ENCODE measurements around the gene ZNF783.

Gene ZNF783

DNA sequence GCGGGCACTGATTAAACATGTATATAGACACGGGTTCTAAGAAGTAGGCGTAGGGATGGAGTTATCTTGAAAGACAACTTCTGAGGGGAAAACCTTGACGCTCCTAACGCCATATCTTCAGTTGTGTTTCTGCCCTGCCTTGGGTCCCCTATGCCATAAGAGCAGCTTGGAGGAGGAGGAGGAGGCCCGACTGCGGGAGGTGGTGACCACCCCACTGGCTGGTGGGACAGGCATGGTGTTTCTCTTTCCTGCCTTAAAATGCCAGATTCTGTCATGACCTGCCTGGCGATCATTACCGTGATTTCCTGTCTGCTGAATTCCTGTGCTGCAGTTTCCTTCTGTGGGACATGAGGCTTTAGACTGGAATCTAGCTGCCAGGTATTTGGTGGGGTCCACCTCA lies 15.9 kb downstream of the ZNF783 start:
- DNase-seq (ENCODE audit: low spot score), result no peak
- TF ChIP-seq, protein P1, sequence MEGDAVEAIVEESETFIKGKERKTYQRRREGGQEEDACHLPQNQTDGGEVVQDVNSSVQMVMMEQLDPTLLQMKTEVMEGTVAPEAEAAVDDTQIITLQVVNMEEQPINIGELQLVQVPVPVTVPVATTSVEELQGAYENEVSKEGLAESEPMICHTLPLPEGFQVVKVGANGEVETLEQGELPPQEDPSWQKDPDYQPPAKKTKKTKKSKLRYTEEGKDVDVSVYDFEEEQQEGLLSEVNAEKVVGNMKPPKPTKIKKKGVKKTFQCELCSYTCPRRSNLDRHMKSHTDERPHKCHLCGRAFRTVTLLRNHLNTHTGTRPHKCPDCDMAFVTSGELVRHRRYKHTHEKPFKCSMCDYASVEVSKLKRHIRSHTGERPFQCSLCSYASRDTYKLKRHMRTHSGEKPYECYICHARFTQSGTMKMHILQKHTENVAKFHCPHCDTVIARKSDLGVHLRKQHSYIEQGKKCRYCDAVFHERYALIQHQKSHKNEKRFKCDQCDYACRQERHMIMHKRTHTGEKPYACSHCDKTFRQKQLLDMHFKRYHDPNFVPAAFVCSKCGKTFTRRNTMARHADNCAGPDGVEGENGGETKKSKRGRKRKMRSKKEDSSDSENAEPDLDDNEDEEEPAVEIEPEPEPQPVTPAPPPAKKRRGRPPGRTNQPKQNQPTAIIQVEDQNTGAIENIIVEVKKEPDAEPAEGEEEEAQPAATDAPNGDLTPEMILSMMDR (IDR thresholded peaks at IDR 0.05; ENCODE audit: extremely low read depth, missing control alignments), result no peak

DNA sequence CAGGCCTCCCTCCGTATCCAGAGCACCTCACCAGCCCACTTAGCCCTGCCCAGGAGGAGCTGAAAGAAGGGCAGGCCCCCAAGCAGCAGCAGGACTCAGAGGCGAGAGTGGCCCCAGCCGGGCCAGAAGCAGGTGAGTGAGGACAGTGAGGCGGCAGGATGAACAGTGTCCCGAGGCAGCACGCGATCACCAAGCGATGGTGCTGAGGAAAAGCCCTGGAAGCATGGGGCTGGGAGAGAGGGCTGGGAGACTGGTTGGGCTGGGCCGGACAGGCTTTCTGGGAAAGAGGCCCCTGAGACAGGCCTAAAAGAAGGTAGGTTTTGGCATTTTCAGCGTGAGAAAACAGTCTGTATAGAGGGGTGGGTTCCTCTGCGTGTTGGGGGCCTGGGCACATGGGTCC lies 16.4 kb downstream of the ZNF783 start:
- DNase-seq (ENCODE audit: low spot score), result no peak
- TF ChIP-seq, protein P1 (IDR thresholded peaks at IDR 0.05; ENCODE audit: extremely low read depth, missing control alignments), result no peak

DNA sequence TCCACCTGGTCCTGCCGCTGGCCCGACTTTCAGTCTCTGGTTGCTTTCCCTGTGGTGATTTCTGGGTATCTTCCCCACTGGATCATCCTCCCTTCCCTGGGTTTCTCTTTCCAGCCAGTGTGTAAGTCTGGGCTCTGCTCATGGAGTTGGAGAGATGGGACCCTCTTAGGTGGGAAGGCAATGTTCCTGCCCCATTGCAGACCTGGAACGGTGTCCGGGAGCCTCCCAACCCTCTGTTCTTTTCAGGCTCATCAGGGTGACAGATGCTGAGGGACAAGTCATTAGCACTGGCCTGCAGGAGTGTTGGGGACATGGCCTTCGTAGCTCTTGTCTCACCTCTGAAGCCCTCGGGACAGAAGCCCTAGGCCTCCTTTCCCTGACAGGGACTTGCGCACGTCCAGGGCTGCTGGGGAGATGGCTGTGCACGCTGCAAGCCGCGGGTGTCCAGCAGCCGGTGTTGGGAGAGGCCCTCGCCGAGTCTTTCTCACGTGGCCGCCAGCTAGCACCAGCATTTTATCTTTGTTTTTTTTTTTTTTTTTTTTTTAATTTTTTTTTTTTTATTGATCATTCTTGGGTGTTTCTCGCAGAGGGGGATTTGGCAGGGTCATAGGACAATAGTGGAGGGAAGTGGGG lies 17.2 kb downstream of the ZNF783 start:
- TF ChIP-seq, protein P1 (IDR thresholded peaks at IDR 0.05; ENCODE audit: extremely low read depth, missing control alignments), result no peak
- no peak for DNase-seq (ENCODE audit: low spot score)

DNA sequence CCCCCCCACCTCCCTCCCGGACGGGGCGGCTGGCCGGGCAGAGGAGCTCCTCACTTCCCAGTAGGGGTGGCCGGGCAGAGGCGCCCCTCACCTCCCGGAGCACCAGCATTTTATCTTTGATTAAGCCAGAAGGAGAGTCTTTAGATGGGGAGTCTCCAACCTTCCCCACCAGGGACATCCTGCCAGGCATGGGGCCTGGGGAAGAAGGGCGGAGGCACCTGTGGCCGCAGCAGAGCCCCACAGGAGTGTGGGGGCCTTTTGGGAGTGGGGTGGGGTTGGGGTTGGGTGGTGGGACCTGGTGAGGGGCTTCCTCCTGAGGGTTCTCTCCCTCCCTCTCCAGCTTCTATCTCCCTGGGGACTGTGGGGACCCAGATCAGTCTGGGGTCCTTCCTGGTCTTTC lies 18.2 kb downstream of the ZNF783 start:
- TF ChIP-seq, protein P1 (IDR thresholded peaks at IDR 0.05; ENCODE audit: extremely low read depth, missing control alignments), result no peak
- no peak for DNase-seq (ENCODE audit: low spot score)

DNA sequence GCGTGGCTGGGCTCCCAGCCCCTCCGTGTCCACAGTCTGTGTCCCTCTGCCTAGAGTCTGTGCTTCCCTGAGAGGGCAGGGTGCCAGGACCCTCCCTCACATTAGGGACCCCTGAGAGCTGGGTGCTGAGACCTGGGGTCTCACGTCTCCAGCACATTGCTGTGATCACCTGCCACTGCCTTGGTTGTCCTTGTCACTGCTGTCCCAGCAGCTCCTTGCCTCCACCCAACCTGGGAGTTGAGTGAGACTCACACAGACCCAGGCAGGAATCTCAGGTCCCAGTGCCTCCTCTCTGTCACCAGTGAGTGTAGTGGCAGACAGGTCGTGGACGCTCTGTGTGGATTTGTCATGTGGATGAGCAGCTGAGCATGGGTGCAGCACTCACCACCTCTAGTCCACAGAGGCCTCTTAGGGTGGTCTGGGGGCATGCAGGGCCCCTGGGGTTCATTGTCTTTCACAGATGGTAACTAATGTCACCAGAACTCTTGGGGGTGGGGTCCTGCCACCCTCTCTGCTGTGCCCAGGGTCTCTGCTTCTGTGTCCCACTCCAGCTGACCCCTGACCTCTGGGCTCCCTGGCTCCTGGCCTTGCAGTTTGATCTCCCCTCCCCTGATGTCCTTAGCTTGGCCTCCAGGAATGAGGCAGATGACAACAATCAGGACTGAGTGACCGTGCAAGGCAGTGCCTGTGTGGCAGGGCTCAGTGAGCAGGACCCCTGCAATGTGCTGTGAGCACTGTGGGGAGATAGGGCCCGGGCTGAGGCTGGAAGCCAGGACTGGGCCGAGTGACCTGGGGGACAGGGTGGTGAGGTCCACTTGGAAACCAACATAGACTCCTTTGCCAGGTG lies 18.9 kb downstream of the ZNF783 start:
- TF ChIP-seq, protein P1 (IDR thresholded peaks at IDR 0.05; ENCODE audit: extremely low read depth, missing control alignments), result no peak
- no peak for DNase-seq (ENCODE audit: low spot score)

DNA sequence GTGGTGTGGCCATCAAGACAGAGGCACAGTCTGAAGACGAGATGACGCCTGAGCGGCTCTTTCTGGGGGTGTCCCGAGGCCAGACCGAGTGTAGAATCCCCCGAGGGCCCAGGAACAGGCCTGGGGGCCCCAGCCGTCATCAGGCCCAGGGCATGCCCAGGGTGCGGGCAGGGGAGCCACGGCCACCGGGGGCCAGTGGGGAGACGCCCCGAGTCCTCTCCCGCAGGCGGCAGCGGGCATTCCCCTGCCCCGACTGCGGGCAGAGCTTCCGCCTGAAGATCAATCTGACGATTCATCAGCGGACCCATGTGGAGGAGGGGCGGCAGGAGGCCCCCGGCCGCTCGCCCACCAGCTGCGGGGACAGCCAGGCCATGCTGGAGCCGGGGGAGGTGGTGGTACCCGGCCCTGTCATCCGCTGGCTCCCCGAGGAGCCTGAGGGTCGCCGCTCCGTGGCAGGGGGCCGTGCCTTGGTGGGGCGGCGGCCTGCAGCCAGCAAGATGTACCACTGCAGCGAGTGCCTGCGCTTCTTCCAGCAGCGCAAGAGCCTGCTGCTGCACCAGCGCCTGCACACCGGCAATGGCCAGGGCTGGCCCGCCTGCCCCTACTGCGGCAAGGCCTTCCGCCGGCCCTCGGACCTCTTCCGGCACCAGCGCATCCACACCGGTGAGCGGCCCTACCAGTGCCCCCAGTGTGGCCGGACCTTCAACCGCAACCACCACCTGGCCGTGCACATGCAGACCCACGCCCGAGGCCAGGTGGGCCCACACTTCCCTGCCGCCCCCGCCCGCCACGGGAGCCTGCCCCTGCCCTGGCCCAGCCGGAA lies 19.7 kb downstream of the ZNF783 start:
- no peak for DNase-seq (ENCODE audit: low spot score)
- TF ChIP-seq, protein P1 (IDR thresholded peaks at IDR 0.05; ENCODE audit: extremely low read depth, missing control alignments), result no peak

DNA sequence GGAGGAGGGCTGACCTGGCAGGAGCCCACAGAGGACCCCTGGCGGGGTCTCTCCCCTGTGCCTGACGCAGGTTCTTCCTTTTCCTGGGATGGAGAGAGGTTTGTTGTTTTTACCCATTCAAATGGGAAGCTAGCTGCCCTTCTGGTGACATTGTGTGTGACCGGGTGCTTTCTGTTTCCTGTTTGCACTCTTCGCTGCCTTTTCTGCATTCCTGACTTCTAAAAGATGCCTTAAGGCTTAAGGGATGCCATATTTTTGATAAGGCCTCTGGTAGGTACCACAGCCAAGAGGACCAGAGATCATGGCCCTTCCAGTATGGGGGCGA lies 20.3 kb downstream of the ZNF783 start:
- TF ChIP-seq, protein P1 (IDR thresholded peaks at IDR 0.05; ENCODE audit: extremely low read depth, missing control alignments), result no peak
- no peak for DNase-seq (ENCODE audit: low spot score)
